ENCODE results near the gene GBP1.
"Not testable (repeated sequence)": the region's sequence is repeated elsewhere in the genome, so short reads cannot be mapped to it uniquely, and the experiment has no call there.

GBP1 gene, protein sequence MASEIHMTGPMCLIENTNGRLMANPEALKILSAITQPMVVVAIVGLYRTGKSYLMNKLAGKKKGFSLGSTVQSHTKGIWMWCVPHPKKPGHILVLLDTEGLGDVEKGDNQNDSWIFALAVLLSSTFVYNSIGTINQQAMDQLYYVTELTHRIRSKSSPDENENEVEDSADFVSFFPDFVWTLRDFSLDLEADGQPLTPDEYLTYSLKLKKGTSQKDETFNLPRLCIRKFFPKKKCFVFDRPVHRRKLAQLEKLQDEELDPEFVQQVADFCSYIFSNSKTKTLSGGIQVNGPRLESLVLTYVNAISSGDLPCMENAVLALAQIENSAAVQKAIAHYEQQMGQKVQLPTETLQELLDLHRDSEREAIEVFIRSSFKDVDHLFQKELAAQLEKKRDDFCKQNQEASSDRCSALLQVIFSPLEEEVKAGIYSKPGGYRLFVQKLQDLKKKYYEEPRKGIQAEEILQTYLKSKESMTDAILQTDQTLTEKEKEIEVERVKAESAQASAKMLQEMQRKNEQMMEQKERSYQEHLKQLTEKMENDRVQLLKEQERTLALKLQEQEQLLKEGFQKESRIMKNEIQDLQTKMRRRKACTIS

DNA sequence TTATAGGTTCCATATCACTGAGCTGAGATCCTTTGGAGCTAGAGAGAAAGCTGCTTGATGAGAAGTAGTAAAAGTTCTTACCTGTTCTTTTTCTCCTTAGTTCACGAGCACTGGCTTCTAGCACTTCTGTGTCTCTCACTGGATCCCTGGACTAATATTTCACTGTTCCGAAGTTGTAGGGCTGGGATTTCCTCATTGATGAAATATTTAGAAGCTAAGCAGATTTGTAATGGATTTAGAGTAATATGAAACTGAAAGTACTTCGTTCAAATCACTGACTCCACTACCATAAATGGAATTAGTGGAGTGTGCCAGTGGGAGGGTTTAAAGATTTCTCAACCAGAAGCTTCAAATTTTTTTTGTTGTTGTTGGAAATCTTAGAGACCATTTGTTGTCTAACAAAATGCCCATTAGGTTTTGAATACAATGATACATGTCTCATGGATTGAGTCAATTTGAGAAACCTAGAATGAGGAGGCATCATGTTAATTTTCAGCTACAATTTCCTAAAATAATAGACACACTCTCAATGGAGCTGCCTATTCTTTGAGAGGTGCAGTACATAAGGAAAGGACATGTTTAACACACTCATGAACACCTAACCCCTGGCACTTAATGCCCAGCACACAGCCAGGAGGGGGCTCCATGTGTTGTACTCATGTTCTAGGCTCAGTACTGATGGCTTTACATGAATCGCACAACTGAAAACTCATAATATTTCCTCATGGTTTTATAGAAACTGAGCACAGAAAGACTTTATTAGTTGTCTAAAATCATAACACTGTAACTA, at the start of gene GBP1:
GBP1 (minus strand) TSS at position 130 of the 790 bp plus-strand sequence. CDS start 1,974 bp downstream, outside the sequence.
- peak in 1 of 2 experiments; percentile 31 for DNase-seq

DNA sequence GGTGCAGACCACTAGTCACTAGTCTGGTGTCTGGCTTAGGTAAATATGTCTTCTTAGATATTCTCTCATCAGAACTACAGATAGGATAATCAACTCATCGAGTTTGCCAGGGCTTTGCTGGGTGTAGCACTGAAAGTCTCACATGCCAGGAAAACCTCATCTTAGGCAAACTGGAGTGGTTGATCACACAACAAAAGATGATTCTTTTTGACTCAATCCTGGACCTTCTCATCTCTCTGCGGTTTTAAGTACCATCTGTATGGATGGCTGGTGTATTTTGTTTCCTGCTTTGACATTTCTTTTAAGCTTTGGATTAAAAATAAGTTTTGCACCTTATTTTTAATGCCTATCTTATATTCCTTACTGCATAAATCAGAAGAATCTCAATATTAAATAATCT, 49.7 kb upstream of the GBP1 start:
- DNase-seq: no peak

DNA sequence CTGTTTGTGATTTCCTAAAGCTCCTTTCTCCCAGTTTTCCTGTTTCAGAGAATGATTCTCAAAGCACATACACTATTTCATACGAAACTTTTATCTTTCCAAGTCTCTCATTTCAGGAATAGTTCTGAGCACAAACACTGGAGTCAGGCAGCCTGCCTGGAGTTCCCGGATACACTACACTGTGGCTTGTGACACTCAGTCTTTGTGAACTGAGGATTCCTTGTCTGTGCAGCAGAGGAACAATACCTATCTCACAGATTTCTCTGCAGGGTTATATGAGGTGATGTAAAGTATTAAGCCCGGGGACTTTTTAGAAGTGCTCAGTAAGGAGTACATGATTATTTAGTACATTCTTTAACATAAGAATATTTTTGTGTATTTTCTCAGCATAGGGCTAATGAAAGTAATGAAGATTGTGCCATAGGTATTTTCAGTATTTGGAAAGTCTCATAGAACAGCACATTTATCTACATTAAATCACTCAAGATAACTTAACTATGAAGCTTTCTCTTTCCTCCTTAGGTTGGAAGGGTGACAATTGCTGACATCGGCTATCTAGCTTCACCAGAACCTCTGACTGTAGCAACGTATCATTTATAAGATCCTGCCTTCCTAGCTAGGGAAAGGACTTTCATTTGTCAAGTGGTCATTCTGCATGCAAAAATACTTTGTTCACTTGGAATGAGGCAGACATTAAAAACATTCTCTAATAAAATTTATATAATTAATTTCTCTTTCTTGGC, 48.0 kb upstream of the GBP1 start:
- DNase-seq: no peak

DNA sequence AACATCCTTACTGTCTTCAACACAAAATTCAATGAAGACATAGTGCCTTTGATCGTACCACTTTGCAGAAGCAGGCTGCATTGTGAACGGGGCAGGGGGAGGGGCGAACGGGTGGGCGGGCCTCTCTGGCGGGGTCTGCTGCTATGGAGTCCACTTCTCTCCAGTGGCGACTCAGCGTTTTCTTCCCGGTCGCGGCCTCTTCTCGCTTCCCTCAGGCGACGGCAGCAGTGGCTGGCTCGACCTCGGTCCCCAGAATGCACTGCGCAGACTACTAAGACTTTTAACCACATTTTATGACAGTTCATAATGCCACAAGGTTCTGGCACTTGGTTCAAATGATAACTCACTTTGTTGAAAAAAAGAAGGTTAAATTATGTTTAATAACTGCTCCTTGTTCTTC, 39.7 kb upstream of the GBP1 start:
- no peak for DNase-seq

DNA sequence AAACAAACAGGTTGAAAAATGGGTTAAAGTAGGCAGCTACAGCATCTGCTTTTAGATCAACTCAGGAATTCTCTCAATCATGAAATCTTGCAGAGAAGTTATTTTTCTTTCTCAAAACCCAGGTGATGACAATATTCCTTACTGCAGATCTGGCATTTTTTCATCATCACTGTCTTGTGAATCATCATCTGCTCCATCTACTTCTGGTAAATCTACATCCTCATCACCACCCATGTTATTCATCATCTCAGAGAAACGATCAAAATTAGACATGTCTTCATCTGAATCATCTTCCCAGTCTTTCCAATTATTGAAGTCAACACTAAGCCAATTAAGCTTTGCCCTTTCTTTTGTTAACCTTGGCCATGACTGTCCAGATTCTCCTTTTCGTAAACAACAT, 39.1 kb upstream of the GBP1 start:
- no peak for DNase-seq

DNA sequence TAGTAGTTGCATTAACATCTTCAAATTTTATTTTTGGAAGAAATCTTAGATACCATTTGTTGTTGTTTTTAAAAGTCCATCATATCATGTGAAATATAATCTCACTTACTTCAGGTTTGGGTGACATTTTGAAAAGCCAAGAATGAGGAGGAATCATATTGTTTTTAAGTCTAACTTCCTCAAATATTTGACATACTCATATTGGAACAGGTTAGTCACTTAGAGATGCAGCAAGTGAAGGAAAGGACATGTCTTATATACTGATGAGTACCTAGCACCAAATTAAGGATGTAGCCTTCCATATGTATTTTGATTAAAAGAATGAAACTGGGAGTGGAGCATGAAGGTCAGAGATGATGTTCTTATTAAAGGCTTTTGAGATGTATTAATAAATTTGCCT, 37.0 kb upstream of the GBP1 start:
- DNase-seq: no peak

DNA sequence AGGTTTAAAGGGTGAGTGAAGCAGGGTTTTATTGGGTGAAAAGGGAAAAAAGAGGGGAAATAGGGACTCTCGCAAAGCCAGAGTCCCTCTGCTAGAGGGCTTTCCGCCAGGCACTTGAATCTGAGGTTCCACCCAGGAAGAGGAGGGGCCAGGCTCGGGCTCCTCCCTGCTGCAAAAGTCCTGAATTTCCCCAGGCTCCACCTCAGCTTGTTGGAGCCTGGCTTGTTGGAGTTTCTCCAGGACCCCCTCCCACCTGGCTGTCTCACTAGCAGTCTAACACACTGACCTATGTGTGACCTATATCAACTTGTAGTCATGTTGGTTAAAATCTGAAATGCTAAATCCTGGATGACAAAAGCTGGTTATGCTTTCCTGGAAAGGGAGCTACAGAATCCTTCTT, 35.4 kb upstream of the GBP1 start:
- DNase-seq: no peak

DNA sequence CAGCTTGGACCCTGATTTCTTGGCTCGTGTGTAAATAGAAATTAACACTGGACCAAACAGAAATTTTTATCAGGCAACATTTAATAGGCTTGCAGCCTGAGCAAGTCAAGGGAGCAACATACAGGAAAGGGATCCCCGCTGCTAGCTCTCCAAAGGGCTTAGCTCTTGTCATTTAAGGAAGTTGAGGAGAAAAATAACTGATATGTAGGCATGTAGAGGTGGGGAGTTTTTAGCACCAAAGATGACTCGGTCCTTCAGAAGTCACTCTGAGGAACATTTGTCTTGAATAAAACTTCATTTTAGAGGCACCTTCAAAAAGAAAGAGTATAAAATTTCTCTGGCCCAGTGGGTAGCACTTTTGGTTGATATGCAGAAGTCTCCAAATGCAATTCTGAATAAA, 33.8 kb upstream of the GBP1 start:
- DNase-seq: no peak

DNA sequence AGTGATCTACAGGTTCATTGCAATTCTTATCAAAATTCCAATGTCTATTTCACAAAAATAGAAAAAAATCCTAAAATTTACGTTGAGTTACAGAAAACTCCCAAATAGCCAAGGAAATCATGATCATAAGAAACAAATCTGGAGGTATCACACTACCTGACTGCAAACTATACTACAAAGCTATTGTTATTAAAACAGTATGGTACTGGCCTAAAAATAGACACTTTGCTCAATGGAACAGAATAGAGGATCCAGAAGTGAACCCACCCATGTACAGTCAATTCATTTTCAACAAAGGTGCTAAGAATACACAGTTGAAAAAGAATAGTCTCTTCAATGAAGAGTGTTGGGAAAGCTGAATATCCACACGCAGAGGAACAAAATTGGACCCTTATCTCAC, 30.7 kb upstream of the GBP1 start:
- DNase-seq: no peak

DNA sequence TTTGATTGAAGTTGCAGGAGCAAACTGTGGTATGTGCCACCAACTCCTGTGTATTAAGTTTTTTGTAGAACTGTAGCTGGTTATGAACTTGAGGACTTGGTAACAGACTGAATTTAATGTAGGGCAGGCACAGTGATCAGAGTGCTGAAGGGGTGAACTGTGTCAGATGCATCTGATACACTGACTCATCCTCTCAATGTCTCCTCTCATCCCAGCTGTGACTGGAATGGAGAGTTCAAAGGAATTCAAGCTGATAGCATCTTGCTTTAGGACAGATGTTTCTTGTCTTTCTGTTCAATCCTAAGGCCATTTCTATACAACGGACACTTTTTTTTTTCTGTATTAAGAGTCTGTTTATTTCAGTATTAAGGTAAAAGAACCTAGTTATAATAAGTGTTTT, 25.0 kb upstream of the GBP1 start:
- DNase-seq: no peak

DNA sequence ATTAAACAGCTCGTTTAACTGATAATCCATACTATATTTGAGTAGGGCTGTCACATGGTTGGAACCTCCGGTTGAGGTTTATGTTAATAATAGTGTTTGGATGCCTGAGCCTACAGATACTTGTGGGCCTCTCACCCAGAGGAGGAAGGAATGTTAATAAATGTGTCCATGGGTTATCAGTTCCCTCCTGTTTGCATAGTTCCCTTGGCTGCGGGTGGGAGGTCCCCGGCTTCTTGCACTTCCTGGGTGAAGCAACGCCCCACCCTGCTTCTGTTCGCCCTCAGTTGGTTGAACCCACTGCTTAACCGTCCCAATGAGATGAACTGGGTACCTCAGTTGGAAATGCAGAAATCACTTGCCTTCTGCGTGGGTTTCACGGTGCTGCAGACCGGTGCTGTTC, 23.6 kb upstream of the GBP1 start:
- no peak for DNase-seq

DNA sequence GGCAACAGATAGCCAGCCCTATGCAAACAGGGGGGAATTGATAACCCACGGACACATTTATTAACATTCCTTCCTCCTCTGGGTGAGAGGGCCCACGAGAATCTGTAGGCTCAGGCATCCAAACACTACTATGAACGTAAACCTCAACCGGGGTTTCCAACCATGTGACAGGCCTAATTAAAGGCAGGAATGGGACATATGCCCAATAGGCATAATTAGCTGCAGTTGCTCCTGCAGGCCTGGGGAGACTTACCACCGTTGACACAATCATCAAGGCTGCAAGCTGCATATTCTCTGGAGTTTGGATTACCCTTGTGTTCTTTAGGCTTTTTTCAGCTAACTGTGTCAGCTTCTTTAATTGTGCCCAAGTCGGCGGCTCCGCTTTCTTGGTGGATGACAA, 22.2 kb upstream of the GBP1 start:
- no peak for DNase-seq

DNA sequence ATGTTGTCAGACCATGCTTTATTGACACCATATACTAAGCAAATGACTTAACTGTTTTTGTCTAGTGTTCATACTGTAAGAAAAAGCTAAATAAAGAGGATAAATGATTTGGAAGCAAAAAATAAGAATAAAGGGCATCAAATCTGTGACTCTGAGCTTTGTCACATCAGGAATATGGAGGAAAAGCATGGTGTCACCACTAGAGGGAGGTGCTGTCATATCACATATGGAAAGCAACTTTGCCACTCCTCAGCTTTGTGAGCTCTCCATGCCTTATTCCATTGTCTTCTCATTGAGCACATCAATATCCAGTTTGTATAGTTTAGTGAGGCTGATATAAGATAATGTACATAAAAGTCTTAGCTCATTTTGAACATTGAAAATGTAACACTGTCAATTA, 20.8 kb upstream of the GBP1 start:
- peak; percentile 43 to 57 for DNase-seq

DNA sequence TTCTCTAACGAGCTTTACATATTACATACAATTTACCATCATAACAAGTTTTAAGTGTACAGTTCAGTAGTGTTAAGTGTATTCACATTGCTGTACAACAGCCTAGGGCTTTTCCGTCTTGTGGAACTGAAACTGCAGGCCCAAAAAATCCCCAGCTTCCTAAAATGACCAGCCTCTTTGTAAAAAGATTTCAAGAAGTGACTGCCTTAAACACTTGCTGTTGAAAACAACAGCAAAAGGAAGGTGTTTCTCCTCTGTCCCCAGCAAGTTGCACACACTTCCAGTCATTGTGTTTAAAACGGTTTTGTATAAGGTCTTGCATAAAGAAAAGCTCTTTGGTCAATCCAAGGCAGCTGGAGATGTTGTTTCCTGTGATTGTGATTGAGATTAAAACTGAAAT, 16.0 kb upstream of the GBP1 start:
- no peak for DNase-seq

DNA sequence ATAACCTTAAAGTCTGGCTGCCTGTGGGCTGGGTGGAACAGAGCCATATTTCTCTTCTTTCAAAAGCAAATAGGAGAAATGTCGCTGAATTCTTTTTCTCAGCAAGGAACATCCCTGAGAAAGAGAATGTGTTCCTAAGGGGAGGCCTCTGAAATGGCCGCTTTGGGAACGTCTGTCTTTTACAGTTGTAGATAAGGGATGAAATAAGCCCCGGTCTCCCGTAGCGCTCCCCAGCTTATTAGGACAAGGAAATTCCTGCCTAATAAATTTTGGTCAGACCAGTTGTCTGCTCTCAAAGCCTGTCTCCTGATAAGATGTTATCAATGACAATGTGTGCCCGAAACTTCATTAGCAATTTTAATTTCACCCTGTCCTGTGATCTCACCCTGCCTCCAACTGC, 15.1 kb upstream of the GBP1 start:
- DNase-seq: not testable (repeated sequence)

DNA sequence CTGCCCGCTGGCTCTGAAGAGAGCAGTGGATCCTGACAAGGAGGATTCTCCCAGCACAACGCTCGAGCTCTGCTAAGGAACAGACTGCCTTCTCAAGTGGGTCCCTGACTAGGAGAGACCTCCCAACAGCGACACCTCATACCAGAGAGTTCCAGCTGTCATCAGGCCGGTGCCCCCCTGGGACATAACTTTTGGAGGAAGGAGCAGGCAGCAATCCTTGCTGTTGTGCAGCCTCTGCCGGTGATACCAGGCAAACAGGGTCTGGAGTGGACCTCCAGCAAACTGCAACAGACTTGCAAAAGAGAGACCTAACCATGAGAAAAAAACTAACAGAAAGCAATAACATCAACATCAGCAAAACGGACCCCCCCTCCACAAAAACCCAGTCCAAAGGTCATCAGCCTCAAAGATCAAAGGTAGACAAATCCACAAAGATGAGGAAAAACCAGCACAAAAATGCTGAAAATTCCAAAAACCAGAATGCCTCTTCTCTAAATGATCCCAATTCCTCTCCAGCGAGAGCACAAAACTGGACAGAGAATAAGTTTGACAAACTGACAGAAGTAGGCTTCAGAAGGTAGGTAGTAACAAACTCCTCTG, 7.6 kb upstream of the GBP1 start:
- DNase-seq: not testable (repeated sequence)

DNA sequence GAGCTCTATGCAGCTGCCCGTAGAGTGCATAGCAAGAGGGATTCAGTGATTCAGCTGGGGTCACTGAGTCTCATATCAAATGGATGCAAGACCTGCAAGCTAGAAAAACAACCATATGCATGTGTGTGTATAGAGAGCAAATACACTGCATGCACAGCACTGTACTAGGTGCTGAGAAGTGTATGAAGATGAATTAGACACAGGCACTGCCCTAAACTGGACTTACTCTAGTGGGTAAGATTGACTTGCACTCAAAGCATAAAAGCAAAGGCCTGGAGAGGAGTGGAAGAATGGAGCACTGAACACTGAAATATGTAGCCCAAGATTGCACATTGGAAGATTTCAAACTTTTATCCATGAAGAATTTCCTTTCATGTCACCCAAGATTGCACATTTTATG, 5.5 kb upstream of the GBP1 start:
- DNase-seq: no peak

DNA sequence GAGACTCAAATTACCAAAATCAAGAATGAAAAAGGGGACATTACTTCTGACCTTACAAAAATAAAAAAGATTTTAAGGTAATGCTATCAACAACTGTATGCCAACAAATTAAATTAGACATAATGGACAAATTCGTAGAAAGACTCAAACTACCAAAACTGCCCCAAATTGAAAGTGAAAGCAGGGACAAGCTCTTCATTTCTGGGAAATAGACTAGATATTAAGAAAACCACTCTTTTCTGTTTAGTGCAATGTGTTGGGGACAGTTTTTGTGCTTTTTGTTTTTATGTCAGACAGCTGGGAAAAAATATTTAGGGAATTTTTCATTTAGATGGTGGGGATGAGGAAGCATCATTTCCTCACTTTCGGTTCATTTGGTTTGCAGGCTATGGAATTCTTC, 4.9 kb upstream of the GBP1 start:
- no peak for DNase-seq

DNA sequence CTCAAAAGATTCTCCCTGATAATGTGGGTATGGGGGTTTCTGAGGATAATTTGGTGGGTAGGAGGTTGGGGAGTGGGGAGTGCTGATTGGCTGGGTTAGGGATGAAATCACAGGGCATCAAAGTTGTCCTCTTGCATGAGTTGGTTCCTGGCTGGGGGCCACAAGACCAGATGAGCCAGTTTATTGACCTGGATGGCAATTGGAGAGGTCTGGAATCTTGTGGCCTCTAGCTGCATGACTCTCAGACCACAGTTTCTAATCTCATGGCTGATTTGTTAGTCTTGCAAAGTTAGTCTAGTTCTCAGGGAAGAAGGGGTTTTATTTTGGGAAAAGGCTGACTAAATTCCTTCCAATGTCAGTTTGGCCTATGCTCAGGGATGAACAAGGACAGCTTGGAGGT, 3.3 kb upstream of the GBP1 start:
- no peak for DNase-seq

DNA sequence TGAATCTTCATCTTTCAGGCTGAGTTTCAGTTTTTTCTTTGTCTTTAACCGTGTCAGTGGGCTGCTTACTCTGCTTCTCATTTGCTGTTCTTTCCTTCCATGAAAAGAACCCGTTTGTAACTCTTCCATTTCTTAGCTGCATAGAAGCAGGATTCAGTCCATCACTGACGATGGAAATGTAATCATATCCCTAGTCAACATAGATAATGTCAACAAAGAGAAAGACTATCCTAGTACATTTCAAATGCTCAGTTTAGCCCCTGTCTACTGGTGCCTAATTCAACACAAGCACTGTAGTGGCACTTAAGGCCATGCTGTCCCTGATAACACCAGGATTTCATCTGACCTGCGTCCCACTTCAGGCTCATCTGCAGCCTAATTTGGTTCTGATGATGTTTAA, 376 bp downstream of the GBP1 start:
- no peak for DNase-seq

DNA sequence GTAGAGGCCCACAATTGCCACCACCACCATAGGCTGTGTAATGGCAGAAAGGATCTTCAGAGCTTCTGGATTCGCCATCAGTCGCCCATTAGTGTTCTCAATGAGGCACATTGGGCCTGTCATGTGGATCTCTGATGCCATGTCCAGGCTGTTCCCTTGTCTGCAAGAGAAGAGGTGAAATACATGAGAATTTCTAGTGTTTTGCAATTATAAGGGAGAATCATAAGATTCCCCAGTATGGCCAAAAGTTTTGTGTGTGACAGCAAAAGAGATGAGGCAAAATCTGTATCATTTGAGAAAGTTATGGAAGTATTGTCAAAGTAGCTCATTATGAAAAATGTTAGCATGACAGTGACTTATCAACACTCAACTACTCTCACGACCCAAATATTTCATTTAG, 1.9 kb downstream of the GBP1 start:
- no peak for DNase-seq

DNA sequence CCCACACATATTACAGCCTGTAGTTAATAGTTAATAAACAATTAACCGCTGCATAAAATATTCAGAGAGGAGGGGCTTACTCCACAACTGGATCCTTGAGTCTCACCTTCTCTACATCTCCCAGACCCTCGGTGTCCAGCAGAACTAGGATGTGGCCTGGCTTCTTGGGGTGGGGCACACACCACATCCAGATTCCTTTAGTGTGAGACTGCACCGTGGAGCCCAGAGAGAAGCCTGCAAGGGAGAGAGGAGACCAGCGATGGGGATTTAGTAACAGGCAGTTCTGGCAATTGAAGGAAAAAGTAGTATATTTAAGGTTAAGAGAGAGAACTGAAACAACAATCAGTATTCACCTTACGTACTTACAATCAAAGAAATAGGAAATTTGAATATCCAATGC, 4.9 kb downstream of the GBP1 start:
- no peak for DNase-seq

DNA sequence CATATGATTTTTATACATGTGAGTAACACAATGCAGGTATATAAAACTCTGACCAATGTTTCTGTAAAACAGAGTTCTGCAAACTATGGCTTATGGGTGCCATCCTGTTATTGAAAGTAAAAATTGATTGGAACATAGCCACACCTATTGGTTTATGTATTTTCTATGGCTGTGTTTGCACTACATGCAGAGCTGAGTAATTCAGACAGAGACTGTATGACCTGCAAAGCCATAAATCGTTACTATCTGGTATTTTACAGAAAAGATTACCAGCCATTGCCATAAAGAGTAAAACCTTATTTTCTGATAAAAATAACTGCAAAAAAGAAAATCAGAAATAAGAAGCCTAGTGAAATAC, 13.1 kb downstream of the GBP1 start:
- DNase-seq: no peak
